Effector CD8-positive, alpha-beta T cell (primary cell): Measurements from ENCODE around the gene BIRC6.
A peak's percentile ranks its signal among the peaks of the same experiment; 100 is the strongest.
"Not testable (repeated sequence)": the region's sequence is repeated elsewhere in the genome, so short reads cannot be mapped to it uniquely, and the experiment has no call there.

Experiments
- DNase-seq: peaks from one replicate; lab custom pipeline; 2025; lab: John Stamatoyannopoulos, UW

Gene BIRC6

DNA sequence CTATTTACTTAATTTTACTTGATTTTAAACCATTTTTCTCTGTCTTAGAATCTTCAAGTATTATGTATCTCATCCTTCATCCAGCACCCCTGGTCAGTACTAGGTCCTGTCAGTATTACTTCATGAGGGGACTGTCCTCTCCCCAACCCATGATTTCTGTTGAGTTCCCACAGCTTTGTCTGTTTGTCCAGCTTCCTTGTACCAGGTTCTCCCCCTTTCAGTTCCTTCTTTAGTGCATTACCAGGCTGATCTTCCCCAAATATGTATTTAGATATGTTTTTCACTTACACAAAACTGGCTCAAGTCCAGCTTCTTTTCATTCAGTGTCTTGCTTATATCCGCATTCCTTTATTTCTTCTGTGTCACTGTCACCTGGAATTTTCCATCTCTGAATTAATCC is 257.3 kb downstream of the BIRC6 start:
- no peak for DNase-seq

DNA sequence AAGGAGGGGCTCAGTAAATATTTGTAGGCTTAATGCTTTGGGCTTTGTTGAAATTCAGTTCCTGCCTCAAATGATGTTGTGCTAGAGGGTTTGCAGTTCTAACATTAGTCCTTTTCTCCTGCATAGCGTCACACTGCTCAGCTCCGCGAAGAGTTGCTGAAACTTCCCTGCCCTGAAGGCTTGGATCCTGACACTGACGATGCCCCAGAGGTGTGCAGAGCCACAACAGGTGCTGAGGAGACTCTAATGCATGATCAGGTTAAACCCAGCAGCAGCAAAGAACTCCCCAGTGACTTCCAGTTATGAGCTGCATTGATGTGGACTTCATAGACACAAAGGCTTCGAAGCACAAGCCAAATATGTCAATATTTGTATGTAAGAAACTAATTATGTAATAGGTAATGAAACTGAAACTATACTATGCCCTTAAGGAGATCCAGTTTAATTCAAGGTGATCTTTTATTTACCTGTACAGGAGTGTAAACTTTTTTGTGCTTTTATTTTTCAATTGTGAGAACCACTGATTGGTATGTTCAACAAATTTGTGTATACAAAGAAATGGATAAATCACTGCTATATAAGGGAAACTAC is 260.9 kb downstream of the BIRC6 start:
- DNase-seq, result no peak

DNA sequence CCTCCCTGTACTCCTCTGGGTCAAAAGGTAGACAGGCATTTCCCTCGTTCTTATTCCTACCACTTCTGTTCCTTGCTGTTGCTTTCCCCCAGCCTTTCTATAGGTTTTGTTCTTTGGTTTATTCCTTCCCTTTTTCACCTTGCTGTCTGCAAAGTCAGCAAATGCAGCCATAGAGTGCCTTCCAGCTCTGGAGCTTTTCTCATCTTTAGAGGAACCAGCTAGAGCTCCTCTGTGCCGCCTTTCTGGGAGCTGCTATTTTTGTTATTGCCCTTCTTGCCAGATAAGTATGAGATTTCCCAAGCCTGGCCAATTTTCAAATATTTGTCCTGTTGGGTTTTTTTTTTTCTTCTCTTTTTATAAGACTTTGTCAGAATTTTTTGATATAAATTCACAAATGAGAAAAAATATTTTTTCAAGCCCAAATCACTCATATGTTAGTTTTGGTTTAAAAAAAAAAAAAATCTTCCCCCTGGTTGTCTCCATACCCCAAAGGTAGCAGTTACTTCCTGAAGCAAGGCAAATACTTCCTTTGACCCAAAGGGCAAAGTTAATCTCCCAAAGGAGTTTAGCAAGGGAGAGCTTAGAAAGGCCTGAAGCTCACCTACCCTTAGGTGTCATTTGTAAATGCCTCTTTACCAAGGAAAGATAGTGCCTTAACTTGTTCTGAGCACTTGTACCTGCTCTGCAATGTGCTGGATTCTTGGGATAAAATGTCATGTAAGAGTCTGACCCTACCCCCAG is 265.9 kb downstream of the BIRC6 start:
- DNase-seq, result no peak

DNA sequence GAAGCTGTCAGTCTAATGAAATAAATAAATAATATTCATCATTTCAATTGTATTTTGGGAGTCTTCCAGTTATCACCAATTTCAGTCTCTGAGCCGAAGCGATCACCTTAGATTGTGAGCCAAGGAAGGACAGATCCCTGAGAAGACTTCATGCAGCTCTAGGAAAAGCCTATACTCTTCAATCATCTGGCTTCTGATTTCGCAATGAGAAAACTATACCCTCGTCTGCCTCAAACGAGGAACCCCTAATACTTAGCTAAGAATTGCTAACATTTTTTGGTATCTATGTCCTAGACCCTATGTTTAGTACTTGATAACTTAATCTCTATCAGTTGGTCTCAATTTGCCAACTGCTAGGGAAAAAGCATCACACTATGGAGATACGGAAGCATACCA is 266.5 kb downstream of the BIRC6 start:
- DNase-seq, result no peak

DNA sequence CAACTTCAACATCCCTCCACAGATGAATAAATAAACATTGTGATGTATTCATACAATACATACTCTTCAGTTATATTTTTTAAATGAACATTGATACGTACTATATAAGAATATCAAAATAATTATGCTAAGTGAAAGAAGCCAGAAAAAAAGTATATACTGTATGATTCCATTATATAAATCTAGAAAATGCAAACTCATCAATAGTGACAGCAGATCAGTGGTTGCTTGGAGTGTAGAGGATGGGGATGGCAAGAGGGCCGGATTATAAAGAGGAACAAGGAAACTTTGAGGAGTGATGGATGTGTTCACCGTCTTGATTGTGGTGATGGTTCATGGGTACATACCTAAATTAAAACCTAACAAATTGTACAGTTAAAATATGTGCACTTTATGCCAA is 268.0 kb downstream of the BIRC6 start:
- no peak for DNase-seq

DNA sequence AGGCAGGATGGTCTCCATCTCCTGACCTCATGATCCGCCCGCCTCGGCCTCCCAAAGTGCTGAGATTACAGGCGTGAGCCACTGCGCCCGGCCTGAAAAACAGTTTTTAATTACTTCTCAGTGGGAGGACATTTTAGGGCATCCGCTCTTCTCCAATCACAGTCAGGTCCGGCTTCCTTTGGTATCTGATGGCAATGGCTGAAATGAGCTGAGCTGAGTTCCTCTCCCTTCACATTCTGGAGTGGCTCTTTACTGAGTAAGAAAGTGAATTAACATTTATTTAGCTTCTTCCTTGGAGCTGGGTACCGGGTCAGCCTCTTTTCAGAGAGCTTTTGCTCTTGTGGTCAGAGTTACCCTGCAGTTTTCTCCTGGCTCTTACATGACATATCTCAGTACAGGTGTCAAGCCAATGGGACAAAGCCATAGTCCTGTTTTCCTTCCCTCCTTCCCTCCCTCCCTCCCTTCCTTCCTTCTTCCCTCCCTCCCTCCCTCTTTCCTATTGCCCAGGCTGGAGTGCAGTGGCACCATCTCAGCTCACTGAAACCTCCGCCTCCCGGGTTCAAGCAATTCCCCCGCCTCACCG is 269.9 kb downstream of the BIRC6 start:
- DNase-seq, result no peak

DNA sequence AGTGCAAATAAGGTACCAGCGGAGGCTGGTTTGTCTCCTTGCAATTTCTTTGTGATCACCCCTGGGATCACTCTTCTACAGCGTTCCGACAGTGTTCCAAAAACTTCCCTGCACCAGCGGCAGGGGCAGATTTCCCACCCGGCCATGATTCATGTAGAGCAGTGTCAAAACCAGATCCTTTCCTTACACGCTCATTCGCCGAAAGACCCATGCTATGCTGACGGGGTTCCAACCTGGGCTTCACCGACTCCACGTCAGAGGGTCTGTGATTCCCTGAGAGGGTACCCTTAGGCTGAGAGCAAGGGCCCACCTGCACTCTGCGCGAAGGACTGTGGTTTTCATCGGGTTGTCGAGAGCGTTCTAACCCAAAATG is 270.6 kb downstream of the BIRC6 start:
- DNase-seq, result no peak

DNA sequence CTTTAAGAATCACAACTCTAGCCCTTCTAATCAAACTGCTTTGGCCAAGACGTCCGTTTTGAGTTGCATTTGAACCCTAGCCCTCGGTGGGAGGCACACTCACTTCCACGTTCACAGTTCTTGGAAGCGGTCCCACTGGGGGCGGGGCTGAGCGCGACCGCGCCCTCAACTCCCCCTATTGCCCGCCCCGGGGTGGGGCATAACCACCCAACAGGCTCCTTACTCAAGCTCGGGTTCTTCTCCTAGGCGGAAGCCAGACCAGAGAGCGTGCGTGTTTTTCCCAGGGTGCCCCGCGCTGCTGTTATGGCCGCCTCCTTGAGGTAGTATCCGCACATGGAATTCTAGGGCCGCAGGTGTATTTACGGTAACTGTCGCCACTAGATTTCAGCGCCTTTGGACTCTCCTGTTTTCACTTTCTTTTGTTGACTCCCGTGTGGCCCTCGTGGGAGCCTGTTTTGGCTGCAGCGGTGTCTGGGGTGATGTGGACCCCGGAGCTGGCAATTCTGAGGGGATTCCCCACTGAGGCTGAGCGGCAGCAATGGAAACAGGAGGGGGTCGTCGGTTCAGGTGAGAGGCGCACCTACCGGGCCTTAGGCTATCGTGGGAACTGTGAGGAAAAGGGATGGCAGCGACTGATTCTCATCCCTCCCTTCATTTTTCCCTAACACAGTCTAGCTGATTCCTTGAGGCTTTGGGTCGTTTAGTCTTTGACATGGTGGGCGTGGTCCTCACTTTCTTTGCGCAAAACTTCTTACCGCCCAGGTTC is 271.2 kb downstream of the BIRC6 start, which contains the start of gene TTC27:
TTC27 (plus strand) TSS at position 237 of the 766 bp plus-strand sequence; CDS start at position 480, 243 bp downstream.
- DNase-seq, result peak; percentile 92

DNA sequence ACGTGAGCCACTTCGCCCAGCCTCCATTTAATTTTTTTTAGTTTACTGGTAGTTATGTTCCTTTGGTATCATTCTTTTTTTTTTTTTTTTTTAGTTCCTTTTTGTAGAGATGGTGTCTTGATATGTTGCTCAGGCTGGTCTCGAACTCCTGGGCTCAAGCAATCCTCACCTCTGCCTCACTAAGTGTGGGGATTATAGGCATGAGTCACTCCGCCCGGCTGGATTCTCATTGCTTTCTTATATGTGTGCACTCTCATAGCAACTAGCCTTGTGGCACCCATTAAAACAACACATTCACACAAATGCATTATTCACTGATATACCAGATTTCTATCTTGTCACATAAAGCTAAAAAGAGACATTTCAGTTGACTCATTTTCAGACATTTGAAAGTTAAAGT is 275.3 kb downstream of the BIRC6 start:
- DNase-seq, result no peak

DNA sequence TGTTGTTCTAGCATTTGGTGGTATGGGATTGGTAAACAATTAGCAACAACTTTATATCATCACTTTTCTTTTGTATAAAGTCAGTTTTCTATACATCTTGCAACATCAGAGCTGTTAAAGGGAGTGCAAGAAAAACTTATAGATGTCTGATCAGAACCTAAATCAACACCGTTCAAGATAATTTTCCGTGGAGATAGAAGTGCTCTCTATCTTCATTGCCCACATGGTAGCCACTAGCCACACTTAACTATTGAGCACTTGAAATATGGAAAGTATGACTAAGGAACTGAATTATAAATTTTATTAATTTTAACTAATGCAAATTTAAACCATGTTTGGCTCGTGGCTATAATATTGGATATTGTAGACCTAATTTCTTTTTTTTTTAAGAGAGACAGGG is 276.2 kb downstream of the BIRC6 start:
- DNase-seq, result no peak

DNA sequence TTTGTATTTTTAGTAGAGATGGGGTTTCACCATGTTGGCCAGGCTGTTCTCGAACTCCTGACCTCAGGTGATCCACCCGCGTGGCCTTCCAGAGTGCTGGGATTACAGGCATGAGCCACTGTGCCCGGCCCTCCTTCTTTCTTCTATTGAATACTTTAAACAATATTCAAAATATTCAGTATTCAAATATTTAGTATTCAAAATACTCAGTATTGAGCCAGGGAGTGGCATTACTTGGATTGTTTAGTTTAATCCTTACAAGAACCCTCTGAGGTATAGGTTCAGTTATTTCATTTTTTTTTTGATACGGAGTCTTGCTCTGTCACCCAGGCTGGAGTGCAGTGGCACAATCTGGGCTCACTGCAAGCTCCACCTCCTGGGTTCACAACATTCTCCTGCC is 281.7 kb downstream of the BIRC6 start:
- not testable (repeated sequence) for DNase-seq

DNA sequence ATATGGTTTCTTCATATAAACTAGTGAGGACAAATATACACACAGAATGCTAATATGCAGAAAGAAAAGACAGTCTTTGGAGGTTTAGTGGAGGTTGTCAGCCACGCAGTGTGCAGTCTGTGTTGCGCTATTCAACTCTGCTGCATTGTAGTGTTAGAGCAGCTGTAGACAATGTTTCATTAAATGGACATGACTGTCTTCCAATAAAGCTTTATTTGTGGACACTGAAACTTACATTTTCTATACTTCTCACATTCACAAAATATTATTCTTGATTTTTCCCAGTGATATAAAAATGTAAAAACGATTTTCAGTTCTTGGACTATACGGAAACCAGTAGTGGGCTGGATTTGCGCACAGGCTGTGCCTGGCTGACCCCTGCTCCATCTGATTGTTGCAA is 284.4 kb downstream of the BIRC6 start:
- no peak for DNase-seq

DNA sequence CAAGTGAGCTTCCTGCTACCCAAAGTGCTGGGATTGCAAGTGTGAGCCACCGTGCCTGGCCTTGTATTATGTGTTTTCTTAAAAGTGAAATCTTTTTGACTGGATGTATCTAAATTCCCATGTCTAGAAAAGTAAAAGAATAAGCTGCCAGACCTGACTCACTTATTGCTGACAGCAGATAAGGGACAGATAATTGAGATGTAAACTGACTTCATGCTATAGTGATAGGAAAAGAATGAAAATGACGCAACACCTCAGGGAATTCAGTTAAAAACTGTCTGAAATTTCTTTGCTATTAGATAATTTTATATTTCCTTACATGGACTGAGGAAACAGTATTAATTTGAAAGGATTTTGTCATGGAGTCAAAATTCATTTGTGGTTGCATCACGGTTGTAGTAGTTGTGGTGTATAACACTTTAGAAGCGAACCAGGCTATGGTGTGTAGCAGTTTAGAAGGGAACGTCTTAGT is 290.4 kb downstream of the BIRC6 start:
- no peak for DNase-seq

DNA sequence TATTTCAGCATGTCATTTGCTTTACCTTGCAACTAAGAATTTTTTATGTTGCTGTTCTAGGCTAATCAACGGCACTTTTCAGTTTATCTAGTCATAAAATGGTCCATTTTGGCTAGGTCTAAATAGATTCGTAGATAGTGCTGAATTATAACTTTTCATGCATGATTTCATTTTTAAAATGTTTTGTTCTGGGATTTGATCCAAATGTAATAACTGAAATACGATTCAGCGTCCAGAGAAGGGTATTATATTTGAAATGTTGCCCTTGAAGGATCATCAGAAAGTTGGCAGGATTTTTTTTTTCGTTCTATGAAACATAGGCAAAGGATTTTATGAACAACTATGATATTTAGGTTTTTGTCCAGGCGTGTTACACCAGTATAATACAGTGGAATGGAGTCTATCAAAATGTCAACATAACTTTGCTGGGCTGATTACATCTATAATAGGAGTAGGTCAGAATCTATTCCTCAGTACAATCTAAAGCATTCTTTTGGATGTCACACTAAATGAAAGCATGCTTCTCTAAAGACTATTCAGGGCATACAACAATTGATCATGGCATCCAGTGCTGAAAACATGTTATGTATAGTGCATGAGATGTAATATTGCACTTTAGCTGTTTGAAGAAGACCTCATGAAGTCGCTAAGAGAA is 295.9 kb downstream of the BIRC6 start:
- no peak for DNase-seq

DNA sequence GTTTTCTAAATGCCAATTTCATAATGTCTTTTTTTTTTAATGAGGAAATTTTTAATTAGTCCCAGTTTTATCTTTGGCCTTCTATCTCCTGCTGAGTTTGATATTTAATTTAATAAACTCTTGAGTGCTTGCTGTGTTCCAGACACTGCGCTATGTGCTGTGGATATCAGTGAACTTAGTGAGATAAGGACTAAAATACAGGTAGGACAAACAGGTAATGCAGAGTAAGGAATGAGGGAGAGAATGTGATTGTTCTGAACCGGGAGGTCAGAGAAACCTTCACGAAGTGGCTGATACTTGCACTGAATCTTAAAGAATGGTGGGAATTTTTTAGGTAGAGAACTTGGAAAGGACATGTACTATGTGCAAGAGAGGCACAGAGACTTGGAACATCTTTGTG is 299.2 kb downstream of the BIRC6 start:
- no peak for DNase-seq

DNA sequence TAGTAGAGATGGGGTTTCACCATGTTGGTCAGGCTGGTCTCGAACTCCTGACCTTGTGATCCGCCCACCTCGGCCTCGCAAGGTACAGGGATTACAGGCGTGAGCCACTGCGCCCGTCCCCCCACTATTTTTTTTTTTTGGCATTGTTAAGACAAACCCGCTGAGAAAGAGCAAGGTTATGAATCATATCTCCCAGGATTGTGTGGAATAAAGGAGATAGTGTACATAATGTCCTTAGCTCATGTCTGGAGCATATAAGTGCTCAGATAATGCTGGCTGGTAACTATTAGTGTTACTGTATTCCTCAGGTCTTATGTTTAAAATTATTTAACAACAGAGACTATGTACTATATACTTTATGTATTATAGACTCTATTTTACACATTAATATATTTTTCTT is 307.0 kb downstream of the BIRC6 start:
- DNase-seq, result no peak

DNA sequence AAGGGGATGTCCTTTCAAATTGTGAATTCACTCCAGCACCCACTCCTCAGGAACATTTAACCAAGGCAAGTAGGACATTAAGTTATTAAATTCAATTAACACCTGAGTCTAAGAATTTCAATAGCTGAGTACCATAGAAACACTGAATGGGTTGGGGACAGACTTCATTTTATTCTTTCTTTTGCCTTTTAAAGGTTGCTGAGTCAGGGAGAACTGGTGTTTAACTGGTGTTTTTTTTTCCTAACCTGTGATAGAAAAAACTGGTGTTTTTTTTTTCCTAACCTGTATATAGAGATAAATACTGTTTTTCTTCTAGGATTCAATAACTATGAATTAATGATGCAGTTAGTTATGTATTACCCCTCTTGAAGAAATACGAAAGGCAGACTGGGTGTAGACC is 309.9 kb downstream of the BIRC6 start:
- no peak for DNase-seq

DNA sequence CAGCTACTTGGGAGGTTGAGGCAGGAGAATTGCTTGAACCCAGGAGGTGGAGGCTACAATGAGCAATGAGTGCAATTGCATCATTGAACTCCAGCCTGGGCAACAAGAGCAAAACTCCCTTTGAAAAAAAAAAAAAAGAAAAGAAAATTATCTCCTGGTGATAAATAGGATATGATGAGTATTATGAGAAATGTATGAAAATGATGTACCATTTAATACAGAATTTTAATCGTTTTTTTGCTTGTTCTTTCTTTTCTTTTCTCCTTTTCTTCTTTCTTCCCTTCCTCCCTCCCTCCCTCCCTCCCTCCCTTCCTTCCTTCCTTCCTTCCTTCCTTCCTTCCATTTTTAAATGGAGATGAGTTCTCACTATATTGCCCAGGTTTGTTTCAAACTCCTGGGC is 311.4 kb downstream of the BIRC6 start:
- no peak for DNase-seq
